ENCODE measurements around the gene GDF10. TPM values are rescaled to one million over a fixed set of nuclear protein-coding genes. Genes with fewer than 3 reads are reported as not detected.

GDF10 gene
- total RNA-seq, 1 experiment from 2014 or later: 0.24 TPM

GRCh38 chr10:47331954-47332353, 32.0 kb downstream of the GDF10 start (continued):
- TF ChIP-seq PRDM15 (CRISPR knock-in tag; IDR thresholded peaks at IDR 0.05) (no peak), ZNF317 (CRISPR knock-in tag; IDR thresholded peaks at IDR 0.05; ENCODE audit: borderline replicate concordance, low read depth) (no peak), FOXJ3 (CRISPR knock-in tag; IDR thresholded peaks at IDR 0.05; ENCODE audit: borderline replicate concordance) (no peak), NFYB (CRISPR knock-in tag; conservative IDR thresholded peaks at IDR 0.05; ENCODE audit: low read depth) (no peak), ZNF671 (CRISPR knock-in tag; IDR thresholded peaks at IDR 0.05) (no peak), USF1 (CRISPR knock-in tag; IDR thresholded peaks at IDR 0.05) (no peak), SMAD3 (CRISPR knock-in tag; IDR thresholded peaks at IDR 0.05; ENCODE audit: borderline replicate concordance) (no peak), ZBTB21 (CRISPR knock-in tag; IDR thresholded peaks at IDR 0.05; ENCODE audit: borderline replicate concordance) (no peak), GRHL2 (CRISPR knock-in tag; IDR thresholded peaks at IDR 0.05; ENCODE audit: insufficient replicate concordance, severe bottlenecking) (no peak), HMGA2 (CRISPR knock-in tag; IDR thresholded peaks at IDR 0.05) (no peak)

- H3K27me3 Mint-ChIP-seq (ENCODE audit: low read depth): no peaks in the 10 kb centered on the region
- no peak for ATAC-seq
- CTCF ChIA-PET: interaction anchor here (0.9 to 2.7 kb wide), 4 partner anchors 8 to 308 kb away, joined by 3 to 9 read pairs (median 6); no protein-coding TSS in a partner anchor
- TF ChIP-seq NR2C2 (CRISPR knock-in tag; IDR thresholded peaks at IDR 0.05) (no peak), ZNF671 (CRISPR knock-in tag; IDR thresholded peaks at IDR 0.05) (no peak), SOX15 (CRISPR knock-in tag; IDR thresholded peaks at IDR 0.05) (no peak), MYBL2 (CRISPR knock-in tag; IDR thresholded peaks at IDR 0.05) (no peak), ARID4B (CRISPR knock-in tag; IDR thresholded peaks at IDR 0.05; ENCODE audit: borderline replicate concordance) (no peak), TP53 (CRISPR knock-in tag; IDR thresholded peaks at IDR 0.05) (no peak), STAT6 (CRISPR knock-in tag; conservative IDR thresholded peaks at IDR 0.05; ENCODE audit: low read depth) (no peak), ZNF423 (CRISPR knock-in tag; IDR thresholded peaks at IDR 0.05) (no peak), RORB (CRISPR knock-in tag; IDR thresholded peaks at IDR 0.05) (no peak), CDX4 (CRISPR knock-in tag; IDR thresholded peaks at IDR 0.05; ENCODE audit: borderline replicate concordance) (no peak), ZNF532 (CRISPR knock-in tag; IDR thresholded peaks at IDR 0.05; ENCODE audit: borderline replicate concordance) (no peak)
These were observed 32.4 kb downstream of the GDF10 start for GRCh38 chr10:47332371-47332770.

More at GRCh38 chr10:47332371-47332770, 32.4 kb downstream of the GDF10 start:
- Mint-ChIP-seq H3K4me3 (no peak overlapping the region), H3K27ac (no peak overlapping the region), H3K4me1 (no peaks in the 10 kb centered on the region), H3K9me3 (peaks cover 17% of the 10 kb centered on the region), H3K36me3 (no peaks in the 10 kb centered on the region)
- no peak for DNase-seq (ENCODE audit: low spot score)
- POLR2A ChIA-PET: no interaction called here

All from WTC11 (cell line).